Panc1 (cell line): Measurements from ENCODE around the gene CABS1. TPM values are rescaled to one million over a fixed set of nuclear protein-coding genes. Genes with fewer than 3 reads are reported as not detected.

ENCODE experiments used
- ATAC-seq: fragments of 200-7000 bp; cut with Tn5 transposase; 2 replicates; pipeline ENCODE4 v1.9.1; 2020; ENCODE audit warnings: mild to moderate bottlenecking, moderate library complexity
- BruUV-seq: library from RNA; stranded (reverse); fragments of 400-500 nt; replicated peaks from 2 replicates; lab custom pipeline; 2021; lab: Mats Ljungman, UMichigan
- CTCF ChIA-PET: fragments of 300-600 bp; sonication (Branson Sonifier 250); formaldehyde crosslinking; loops from one replicate; lab custom pipeline; 2022; ENCODE audit warnings: antibody characterized with exemption; lab: Charles Lee
- POLR2A ChIA-PET: fragments of 300-600 bp; sonication (Branson Sonifier 250); formaldehyde crosslinking; loops from one replicate; lab custom pipeline; 2022; ENCODE audit warnings: antibody characterized with exemption; lab: Charles Lee
- DNase-seq: peaks from one replicate; pipeline ENCODE4 v3.0.0-alpha.2; 2010; ENCODE audit warnings: low read depth, low spot score
- H3K27ac ChIP-seq: 2 replicates; pipeline ENCODE4 v1.5.1; 2011; ENCODE audit warnings: mild to moderate bottlenecking, low read length, inconsistent platforms
- H3K27me3 ChIP-seq: fragments of 200-500 bp; sonication (Bioruptor generic); 2 replicates; pipeline ENCODE4 v1.6.0; 2014; ENCODE audit warnings: low read length, inconsistent platforms; ENCODE audit not compliant: control insufficient read depth, insufficient read depth
- H3K36me3 ChIP-seq: fragments of 200-500 bp; sonication (Bioruptor generic); 2 replicates; pipeline ENCODE4 v1.5.1; 2014; ENCODE audit warnings: inconsistent platforms, mild to moderate bottlenecking, low read length, moderate library complexity; ENCODE audit not compliant: control insufficient read depth, insufficient read depth
- H3K4me1 ChIP-seq: 2 replicates; pipeline ENCODE4 v1.5.1; 2011; ENCODE audit warnings: inconsistent platforms, mild to moderate bottlenecking, low read length, moderate library complexity; ENCODE audit not compliant: control insufficient read depth, insufficient read depth
- H3K4me3 ChIP-seq, 2 experiments: 2 replicates each; pipeline ENCODE4 v1.5.1; 2011 to 2012; ENCODE audit warnings: low read depth in 2 of 2, low read length in 2 of 2, mild to moderate bottlenecking in 2 of 2, inconsistent platforms in 1 of 2, moderate library complexity in 1 of 2
- H3K9me3 ChIP-seq: fragments of 200-500 bp; sonication (Bioruptor generic); 2 replicates; pipeline ENCODE4 v1.5.1; 2014; ENCODE audit warnings: low read depth, mild to moderate bottlenecking, inconsistent platforms, low read length, moderate library complexity; ENCODE audit not compliant: control insufficient read depth, insufficient read depth
- POLR2AphosphoS5 ChIP-seq: IDR thresholded peaks from 2 replicates; pipeline ENCODE4 v1.6.1; 2012; ENCODE audit warnings: mild to moderate bottlenecking, low read depth, low read length, moderate library complexity
- SIN3A ChIP-seq: IDR thresholded peaks from 2 replicates; pipeline ENCODE4 v1.6.1; 2012; ENCODE audit warnings: low read depth, mild to moderate bottlenecking, low read length, moderate library complexity, borderline replicate concordance; ENCODE audit not compliant: insufficient read depth
- TCF7L2 ChIP-seq: IDR thresholded peaks from 2 replicates; pipeline ENCODE4 v1.6.1; 2011; ENCODE audit warnings: mild to moderate bottlenecking, low read depth, low read length, inconsistent platforms
- in situ Hi-C: cut with HindIII; loops from 2 replicates; pipeline ENCODE4 v1.10.0; 2016; ENCODE audit warnings: low sequenced_read_pairs, low pct_unique_long_range_greater_than_20kb
- intact Hi-C: fragments of 100-400 bp; cut with micrococcal nuclease; formaldehyde crosslinking; loops from one replicate; pipeline ENCODE4 v1.10.0; 2022; ENCODE audit not compliant: unreplicated experiment
- total RNA-seq: library from RNA; stranded (reverse); gene quantifications from one replicate; pipeline ENCODE4 v1.2.1, GENCODE V29; 2021; ENCODE audit not compliant: unreplicated experiment
- TF ChIP-seq, protein P1 (sequence below): fragments of 450-650 bp; IDR thresholded peaks from 2 replicates; pipeline ENCODE4 v1.5.1; 2017; ENCODE audit warnings: mild to moderate bottlenecking
- TF ChIP-seq, protein P2 (sequence below), 2 experiments: IDR thresholded peaks; 2 replicates each; pipeline ENCODE4 v1.6.1; 2011 to 2012; ENCODE audit warnings: low read depth in 2 of 2, control low read depth in 1 of 2, low read length in 1 of 2, mild to moderate bottlenecking in 1 of 2, moderate library complexity in 1 of 2; ENCODE audit not compliant: insufficient read depth in 1 of 2

CABS1 gene
- total RNA-seq, 1 experiment from 2014 or later: not detected

DNA sequence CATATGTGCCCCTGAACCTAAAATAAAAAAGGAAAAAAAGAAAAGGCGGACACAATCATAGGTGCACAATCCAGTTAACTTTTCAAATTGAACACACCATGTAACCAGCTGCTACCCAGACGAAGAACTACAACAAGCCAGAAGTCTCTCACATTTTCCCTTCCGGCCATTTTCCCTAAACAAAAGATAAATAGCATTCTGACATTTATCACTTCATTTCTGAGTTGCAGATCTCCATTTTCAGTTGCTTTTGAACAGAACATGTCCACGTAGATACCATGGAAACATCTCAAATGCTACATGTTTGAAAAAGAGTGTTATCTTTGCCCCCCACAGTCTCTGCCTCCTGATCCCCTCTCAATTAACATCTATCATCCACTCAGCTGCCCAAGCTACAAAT is 29.2 kb upstream of the CABS1 start:
- no TSS peak for BruUV-seq
- in situ Hi-C loops: no loop called here
- Histone ChIP-seq H3K36me3 (no peaks in the 10 kb centered on the region), H3K9me3 (no peaks in the 10 kb centered on the region), H3K27me3 (no peaks in the 10 kb centered on the region), H3K27ac (no peak overlapping the region), H3K4me3 (no peak overlapping the region), H3K4me1 (no peaks in the 10 kb centered on the region)
- TF ChIP-seq SIN3A: no peak
- TF ChIP-seq, protein P1, sequence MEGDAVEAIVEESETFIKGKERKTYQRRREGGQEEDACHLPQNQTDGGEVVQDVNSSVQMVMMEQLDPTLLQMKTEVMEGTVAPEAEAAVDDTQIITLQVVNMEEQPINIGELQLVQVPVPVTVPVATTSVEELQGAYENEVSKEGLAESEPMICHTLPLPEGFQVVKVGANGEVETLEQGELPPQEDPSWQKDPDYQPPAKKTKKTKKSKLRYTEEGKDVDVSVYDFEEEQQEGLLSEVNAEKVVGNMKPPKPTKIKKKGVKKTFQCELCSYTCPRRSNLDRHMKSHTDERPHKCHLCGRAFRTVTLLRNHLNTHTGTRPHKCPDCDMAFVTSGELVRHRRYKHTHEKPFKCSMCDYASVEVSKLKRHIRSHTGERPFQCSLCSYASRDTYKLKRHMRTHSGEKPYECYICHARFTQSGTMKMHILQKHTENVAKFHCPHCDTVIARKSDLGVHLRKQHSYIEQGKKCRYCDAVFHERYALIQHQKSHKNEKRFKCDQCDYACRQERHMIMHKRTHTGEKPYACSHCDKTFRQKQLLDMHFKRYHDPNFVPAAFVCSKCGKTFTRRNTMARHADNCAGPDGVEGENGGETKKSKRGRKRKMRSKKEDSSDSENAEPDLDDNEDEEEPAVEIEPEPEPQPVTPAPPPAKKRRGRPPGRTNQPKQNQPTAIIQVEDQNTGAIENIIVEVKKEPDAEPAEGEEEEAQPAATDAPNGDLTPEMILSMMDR: no peak
- no peak for TF ChIP-seq TCF7L2
- TF ChIP-seq, protein P2, sequence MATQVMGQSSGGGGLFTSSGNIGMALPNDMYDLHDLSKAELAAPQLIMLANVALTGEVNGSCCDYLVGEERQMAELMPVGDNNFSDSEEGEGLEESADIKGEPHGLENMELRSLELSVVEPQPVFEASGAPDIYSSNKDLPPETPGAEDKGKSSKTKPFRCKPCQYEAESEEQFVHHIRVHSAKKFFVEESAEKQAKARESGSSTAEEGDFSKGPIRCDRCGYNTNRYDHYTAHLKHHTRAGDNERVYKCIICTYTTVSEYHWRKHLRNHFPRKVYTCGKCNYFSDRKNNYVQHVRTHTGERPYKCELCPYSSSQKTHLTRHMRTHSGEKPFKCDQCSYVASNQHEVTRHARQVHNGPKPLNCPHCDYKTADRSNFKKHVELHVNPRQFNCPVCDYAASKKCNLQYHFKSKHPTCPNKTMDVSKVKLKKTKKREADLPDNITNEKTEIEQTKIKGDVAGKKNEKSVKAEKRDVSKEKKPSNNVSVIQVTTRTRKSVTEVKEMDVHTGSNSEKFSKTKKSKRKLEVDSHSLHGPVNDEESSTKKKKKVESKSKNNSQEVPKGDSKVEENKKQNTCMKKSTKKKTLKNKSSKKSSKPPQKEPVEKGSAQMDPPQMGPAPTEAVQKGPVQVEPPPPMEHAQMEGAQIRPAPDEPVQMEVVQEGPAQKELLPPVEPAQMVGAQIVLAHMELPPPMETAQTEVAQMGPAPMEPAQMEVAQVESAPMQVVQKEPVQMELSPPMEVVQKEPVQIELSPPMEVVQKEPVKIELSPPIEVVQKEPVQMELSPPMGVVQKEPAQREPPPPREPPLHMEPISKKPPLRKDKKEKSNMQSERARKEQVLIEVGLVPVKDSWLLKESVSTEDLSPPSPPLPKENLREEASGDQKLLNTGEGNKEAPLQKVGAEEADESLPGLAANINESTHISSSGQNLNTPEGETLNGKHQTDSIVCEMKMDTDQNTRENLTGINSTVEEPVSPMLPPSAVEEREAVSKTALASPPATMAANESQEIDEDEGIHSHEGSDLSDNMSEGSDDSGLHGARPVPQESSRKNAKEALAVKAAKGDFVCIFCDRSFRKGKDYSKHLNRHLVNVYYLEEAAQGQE (IDR thresholded peaks at IDR 0.05; ENCODE audit: insufficient read depth in 1 of 2, low read depth in 2 of 2, low read length in 1 of 2): no peak
- no peak for TF ChIP-seq POLR2AphosphoS5
- intact Hi-C loops: no loop called here
- ATAC-seq: no peak
- CTCF ChIA-PET: no interaction called here
- no peak for DNase-seq
- POLR2A ChIA-PET: no interaction called here

DNA sequence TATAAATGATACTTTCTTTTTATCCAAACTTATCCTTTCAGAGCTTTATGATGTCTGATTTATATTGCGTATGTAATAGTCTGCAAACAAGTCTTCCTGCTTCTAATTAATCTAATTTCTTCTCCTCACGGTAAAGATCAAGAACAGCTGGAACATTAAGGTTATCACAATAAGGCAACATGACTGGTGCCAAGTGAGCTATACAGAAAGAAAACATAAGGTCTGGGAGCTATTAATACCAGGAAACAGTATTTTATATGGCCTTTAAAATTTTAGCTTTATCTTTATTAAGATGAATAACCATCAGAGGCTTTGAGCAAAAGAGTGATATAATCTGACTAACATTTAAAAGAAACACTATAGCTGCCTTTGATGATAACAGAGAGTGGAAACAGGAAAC is 28.7 kb upstream of the CABS1 start:
- POLR2A ChIA-PET: interaction anchor here (0.6 kb wide), 1 partner anchor 930 kb away, joined by 5 read pairs; no protein-coding TSS in a partner anchor
- no peak overlapping the region for H3K27ac ChIP-seq
- H3K36me3 ChIP-seq: no peaks in the 10 kb centered on the region
- H3K4me1 ChIP-seq: no peaks in the 10 kb centered on the region
- in situ Hi-C loops: no loop called here
- DNase-seq: no peak
- no peaks in the 10 kb centered on the region for H3K27me3 ChIP-seq
- no TSS peak for BruUV-seq
- intact Hi-C loops: no loop called here
- CTCF ChIA-PET: no interaction called here
- ATAC-seq: no peak
- no peak for TF ChIP-seq SIN3A
- no peak overlapping the region for H3K4me3 ChIP-seq
- H3K9me3 ChIP-seq: no peaks in the 10 kb centered on the region

DNA sequence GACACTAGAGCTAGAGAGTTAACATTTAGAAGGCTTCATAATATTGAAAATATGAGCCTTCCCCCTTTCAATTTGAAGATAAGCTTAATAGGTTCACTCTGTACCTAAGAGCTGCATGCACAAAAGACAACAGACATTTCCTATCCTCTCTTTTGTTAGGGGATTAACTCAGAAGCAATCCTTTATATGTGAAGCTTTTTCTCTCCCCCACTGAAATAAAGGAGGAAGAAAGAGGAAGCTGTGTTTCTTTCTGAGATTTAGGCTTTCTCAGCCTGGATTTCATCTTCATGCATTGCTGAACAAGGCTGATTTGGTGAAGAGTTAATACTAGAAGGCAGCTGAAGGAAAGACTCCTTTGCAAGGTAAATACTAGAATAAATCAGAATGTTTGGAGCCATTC is 21.0 kb upstream of the CABS1 start:
- intact Hi-C loops (no loop called here), in situ Hi-C loops (no loop called here)
- Histone ChIP-seq H3K36me3 (no peaks in the 10 kb centered on the region), H3K4me1 (no peaks in the 10 kb centered on the region), H3K27me3 (no peaks in the 10 kb centered on the region), H3K9me3 (no peaks in the 10 kb centered on the region), H3K4me3 (no peak overlapping the region), H3K27ac (no peak overlapping the region)
- no peak for DNase-seq
- no TSS peak for BruUV-seq
- ChIA-PET POLR2A (no interaction called here), CTCF (no interaction called here)
- TF ChIP-seq, protein P2 (IDR thresholded peaks at IDR 0.05; ENCODE audit: insufficient read depth in 1 of 2, low read depth in 2 of 2, low read length in 1 of 2): no peak
- TF ChIP-seq POLR2AphosphoS5 (no peak), SIN3A (no peak), TCF7L2 (no peak)
- TF ChIP-seq, protein P1: no peak
- no peak for ATAC-seq
